ENCODE measurements around the gene NEO1. TPM values are rescaled to one million over a fixed set of nuclear protein-coding genes. Genes with fewer than 3 reads are reported as not detected.

The NEO1 gene
- total RNA-seq, 1 donor from 2014 or later: 2.3 TPM

GRCh38 chr15:73283366-73283962, 231.2 kb downstream of the NEO1 start:
- DNase-seq (no peak), ATAC-seq (ENCODE audit: low read depth) (no peak)
- ChIA-PET CTCF (interaction anchor here (1.1 kb wide), 1 partner anchor 417 kb away, joined by 3 read pairs; no protein-coding TSS in a partner anchor), POLR2A (no interaction called here)
- no peak overlapping the region for H3K4me3 Mint-ChIP-seq
- no peak overlapping the region for H3K27ac Mint-ChIP-seq
- TF ChIP-seq, protein P1, sequence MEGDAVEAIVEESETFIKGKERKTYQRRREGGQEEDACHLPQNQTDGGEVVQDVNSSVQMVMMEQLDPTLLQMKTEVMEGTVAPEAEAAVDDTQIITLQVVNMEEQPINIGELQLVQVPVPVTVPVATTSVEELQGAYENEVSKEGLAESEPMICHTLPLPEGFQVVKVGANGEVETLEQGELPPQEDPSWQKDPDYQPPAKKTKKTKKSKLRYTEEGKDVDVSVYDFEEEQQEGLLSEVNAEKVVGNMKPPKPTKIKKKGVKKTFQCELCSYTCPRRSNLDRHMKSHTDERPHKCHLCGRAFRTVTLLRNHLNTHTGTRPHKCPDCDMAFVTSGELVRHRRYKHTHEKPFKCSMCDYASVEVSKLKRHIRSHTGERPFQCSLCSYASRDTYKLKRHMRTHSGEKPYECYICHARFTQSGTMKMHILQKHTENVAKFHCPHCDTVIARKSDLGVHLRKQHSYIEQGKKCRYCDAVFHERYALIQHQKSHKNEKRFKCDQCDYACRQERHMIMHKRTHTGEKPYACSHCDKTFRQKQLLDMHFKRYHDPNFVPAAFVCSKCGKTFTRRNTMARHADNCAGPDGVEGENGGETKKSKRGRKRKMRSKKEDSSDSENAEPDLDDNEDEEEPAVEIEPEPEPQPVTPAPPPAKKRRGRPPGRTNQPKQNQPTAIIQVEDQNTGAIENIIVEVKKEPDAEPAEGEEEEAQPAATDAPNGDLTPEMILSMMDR (IDR thresholded peaks at IDR 0.05): no peak
- peaks cover 22% of the 10 kb centered on the region for H3K4me1 Mint-ChIP-seq
- intact Hi-C loops (cut with micrococcal nuclease): no loop called here
- H3K9me3 Mint-ChIP-seq: no peaks in the 10 kb centered on the region
- no peaks in the 10 kb centered on the region for H3K36me3 Mint-ChIP-seq (ENCODE audit: low read depth)
- H3K27me3 Mint-ChIP-seq: peaks cover 2% of the 10 kb centered on the region

GRCh38 chr15:73284090-73284716, 231.9 kb downstream of the NEO1 start:
- ATAC-seq (ENCODE audit: low read depth) (no peak), DNase-seq (no peak)
- intact Hi-C loops (cut with micrococcal nuclease): loop anchor here (1.0 kb wide), 1 partner anchor 416 kb away; no protein-coding TSS in a partner anchor
- H3K4me3 Mint-ChIP-seq: no peak overlapping the region
- TF ChIP-seq, protein P1 (IDR thresholded peaks at IDR 0.05): no peak
- no peaks in the 10 kb centered on the region for H3K36me3 Mint-ChIP-seq (ENCODE audit: low read depth)
- peaks cover 2% of the 10 kb centered on the region for H3K27me3 Mint-ChIP-seq
- H3K4me1 Mint-ChIP-seq: peaks cover 22% of the 10 kb centered on the region
- CTCF ChIA-PET: interaction anchor here (0.9 to 1.0 kb wide), 2 partner anchors 352 to 415 kb away, joined by 3 to 9 read pairs; no protein-coding TSS in a partner anchor
- no peaks in the 10 kb centered on the region for H3K9me3 Mint-ChIP-seq
- H3K27ac Mint-ChIP-seq: no peak overlapping the region
- POLR2A ChIA-PET: interaction anchor here (0.7 kb wide), 1 partner anchor 30 kb away, joined by 3 read pairs; no protein-coding TSS in a partner anchor

DNA sequence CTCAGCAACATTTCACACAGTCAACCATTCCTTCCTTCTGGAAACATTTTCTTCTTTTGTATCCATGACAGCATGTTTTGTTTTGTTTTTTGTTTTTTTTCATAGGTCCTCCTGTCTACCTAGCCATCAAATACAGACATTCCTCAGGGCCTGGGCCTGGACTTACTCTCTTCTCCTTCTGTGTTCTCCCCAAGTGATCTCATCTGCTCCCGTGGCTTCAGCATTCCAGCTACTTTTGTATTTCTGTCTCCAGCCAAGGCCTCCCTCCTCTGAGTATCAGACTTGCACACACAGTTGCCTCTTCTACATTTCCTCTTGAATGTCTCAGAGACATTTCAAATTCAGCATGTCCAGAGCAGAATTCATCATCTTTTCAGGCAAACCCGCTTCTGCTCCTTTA, 234.0 kb downstream of the NEO1 start:
- H3K9me3 Mint-ChIP-seq: no peaks in the 10 kb centered on the region
- H3K4me1 Mint-ChIP-seq: peaks cover 22% of the 10 kb centered on the region
- intact Hi-C loops (cut with micrococcal nuclease): loop anchor here (5.0 kb wide), 1 partner anchor 621 kb away; no protein-coding TSS in a partner anchor
- POLR2A ChIA-PET: no interaction called here
- TF ChIP-seq, protein P1 (IDR thresholded peaks at IDR 0.05): no peak
- ATAC-seq (ENCODE audit: low read depth): no peak
- H3K27me3 Mint-ChIP-seq: no peaks in the 10 kb centered on the region
- DNase-seq: no peak
- H3K4me3 Mint-ChIP-seq: no peak overlapping the region
- no peaks in the 10 kb centered on the region for H3K36me3 Mint-ChIP-seq (ENCODE audit: low read depth)
- H3K27ac Mint-ChIP-seq: peak overlapping the region; percentile 1
- CTCF ChIA-PET: interaction anchor here (1.1 to 1.6 kb wide), 3 partner anchors 11 to 350 kb away, joined by 3 to 5 read pairs (median 4); no protein-coding TSS in a partner anchor

GRCh38 chr15:73287019-73287418, 234.8 kb downstream of the NEO1 start:
- Mint-ChIP-seq H3K9me3 (no peaks in the 10 kb centered on the region), H3K4me3 (no peak overlapping the region), H3K4me1 (peaks cover 22% of the 10 kb centered on the region), H3K36me3 (ENCODE audit: low read depth) (no peaks in the 10 kb centered on the region), H3K27ac (peak overlapping the region; percentile 20), H3K27me3 (no peaks in the 10 kb centered on the region)
- POLR2A ChIA-PET: interaction anchor here (1.2 kb wide), 1 partner anchor 32 kb away, joined by 4 read pairs; no protein-coding TSS in a partner anchor
- CTCF ChIA-PET: interaction anchor here (0.6 to 1.3 kb wide), 5 partner anchors 12 to 349 kb away, joined by 3 to 4 read pairs (median 3); no protein-coding TSS in a partner anchor
- TF ChIP-seq, protein P1 (IDR thresholded peaks at IDR 0.05): no peak
- ATAC-seq (ENCODE audit: low read depth): peak; percentile 25
- intact Hi-C loops (cut with micrococcal nuclease): loop anchor here (5.0 kb wide), 1 partner anchor 620 kb away; no protein-coding TSS in a partner anchor
- no peak for DNase-seq

DNA sequence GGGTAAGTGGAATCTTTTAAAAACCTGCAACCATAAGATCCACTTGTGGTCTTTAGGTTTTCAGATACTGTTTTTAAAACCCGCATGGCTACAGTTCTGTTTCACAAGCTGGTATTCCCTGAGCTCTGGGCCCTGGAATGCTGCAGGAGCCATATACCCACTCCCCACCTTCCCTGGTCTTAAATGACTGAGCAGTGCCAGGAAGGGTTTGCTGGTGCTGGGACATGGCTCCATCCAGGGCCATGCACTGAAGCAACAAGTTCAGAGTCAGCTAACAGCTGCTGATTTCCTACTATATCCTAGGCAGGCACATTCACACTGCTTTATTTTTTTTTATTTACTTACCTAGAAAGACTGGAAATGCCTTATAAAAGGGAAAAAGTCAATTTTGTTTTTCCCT, 239.2 kb downstream of the NEO1 start:
- POLR2A ChIA-PET: no interaction called here
- TF ChIP-seq, protein P1 (IDR thresholded peaks at IDR 0.05): no peak
- Mint-ChIP-seq H3K27me3 (no peaks in the 10 kb centered on the region), H3K9me3 (no peaks in the 10 kb centered on the region), H3K27ac (no peak overlapping the region), H3K4me3 (no peak overlapping the region), H3K36me3 (ENCODE audit: low read depth) (no peaks in the 10 kb centered on the region), H3K4me1 (peaks cover 10% of the 10 kb centered on the region)
- DNase-seq: no peak
- no peak for ATAC-seq (ENCODE audit: low read depth)
- intact Hi-C loops (cut with micrococcal nuclease): no loop called here
- CTCF ChIA-PET: no interaction called here

Data from activated B cell treated with CpG ODN at 0.5 μM for 24 hours (primary cell).